ENCODE results near the gene CIAO3.
A peak's percentile ranks its signal among the peaks of the same experiment; 100 is the strongest.

The CIAO3 gene

DNA sequence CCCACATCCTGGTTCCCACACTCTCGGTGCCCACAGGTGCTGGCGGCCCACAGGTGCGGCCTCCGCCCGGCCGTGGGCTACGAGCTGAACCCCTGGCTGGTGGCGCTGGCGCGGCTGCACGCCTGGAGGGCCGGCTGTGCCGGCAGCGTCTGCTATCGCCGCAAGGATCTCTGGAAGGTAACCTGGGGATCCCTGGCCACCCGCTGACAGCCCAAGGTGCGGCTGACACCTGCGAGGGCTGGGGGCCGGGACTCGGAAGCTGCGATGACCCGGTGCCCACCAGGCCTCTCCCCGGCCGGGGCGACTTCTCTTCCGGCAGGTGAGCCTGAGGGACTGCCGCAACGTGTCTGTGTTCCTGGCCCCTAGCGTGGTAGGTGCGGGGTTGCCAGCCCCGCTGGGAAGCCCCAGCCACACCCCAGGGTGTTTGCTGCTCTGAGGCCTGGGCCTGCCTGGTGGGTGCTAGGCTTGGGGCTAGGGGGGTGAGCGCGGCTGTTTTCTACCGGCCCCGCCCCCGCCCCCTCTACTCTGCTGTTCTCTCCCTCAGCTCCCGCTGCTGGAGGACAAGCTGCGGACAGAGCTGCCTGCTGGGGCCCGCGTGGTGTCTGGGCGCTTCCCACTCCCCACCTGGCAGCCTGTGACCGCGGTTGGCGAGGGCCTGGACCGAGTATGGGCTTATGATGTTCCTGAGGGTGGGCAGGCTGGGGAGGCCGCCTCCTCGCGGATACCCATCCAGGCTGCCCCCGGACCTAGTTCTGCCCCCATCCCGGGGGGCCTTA lies 18.8 kb downstream of the CIAO3 start:
- no peak for DNase-seq

DNA sequence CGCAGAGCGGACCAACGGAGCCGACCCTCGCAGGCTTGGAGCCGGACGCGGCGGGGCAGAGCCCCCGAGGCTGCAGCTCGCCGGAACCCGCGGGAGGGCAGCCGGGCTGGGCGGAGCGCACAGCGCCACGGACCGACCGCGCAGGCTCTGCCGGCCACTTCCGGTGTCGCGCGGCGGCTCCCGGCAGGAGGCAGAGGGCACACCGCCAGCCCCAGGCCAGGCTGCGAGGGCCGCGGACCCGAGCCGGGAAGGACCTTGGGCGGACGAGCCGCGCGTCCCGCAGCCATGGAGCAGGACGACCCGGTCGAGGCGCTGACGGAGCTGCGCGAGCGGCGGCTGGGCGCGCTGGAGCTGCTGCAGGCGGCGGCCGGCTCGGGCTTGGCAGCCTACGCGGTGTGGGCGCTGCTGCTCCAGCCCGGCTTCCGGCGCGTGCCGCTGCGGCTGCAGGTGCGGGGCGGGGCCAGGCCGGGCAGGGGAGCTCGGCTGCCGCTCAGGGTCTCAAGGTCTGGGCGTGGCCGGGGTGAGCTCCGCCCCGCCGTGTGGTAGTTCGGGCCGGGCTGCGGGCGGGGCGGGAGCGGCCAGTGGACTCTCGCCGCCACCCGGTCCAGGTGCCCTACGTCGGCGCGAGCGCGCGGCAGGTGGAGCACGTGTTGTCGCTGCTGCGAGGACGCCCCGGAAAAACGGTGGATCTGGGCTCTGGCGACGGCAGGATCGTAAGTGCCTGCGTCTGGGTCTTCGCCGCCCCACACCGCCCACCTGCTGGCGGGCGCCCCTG lies 19.6 kb downstream of the CIAO3 start, which contains the start of gene ANTKMT:
TSS of gene ANTKMT (plus strand) at position 157 of the 775 bp plus-strand sequence. CDS start at position 286, 129 bp downstream.
- peak; percentile 95 for DNase-seq

DNA sequence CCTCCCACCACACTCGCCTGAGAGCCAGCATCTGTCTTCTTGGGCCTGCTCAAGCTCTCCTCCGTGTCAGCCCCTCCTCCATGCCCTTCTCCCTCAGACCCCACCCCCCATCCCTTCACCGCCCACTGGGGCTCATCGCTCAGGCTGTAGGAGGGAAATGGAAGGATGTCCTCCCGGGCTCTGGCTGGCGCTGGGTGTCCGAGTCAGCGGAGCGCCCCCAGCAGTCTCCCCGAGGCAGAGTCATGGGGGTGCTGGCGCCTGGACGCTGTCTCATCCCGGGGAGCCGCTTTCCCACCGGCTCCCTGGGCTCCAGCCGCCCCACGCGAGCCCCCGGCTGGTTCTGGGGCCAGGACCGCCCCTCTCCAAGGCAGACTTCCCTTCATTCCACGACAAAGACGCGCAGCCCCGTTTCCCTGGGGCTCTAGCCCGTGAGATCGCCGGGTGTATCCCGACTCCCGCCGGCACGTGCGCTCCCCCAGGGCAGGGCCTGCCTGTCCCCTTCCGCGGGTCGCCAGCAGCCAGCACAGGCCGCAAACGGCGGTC lies 20.3 kb downstream of the CIAO3 start:
- peak; percentile 84 for DNase-seq

DNA sequence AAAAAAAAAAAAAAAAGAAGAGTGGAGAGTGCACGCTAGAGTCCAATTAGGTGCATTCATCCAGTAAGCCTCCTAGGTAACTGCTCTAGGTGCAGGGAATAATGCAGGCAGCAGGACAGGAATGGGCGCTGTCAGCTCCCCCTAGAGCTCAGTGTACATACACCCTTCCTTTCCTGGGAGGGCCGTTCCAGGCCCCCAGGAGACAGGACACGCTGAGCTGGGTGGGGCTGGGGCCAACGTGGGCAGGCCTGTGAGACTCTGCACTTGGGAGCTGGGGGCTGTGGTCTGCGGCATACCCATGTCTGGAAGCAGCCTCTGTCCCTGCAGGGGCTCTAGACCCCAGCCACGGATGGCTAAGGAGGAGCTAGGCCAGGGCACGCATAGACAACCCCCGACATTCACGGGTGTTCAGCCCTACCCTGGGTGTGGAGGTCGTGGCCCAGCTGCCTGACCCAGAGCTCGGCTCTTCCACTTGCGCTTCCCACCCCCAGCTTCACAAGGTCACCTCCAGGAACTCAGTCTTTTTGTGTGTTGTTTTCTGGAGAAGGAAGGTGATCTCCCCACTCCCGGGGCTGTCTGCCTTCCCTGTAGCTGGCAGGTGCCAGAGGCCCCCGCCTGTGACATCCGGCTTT lies 20.9 kb downstream of the CIAO3 start:
- DNase-seq = peak; percentile 55

DNA sequence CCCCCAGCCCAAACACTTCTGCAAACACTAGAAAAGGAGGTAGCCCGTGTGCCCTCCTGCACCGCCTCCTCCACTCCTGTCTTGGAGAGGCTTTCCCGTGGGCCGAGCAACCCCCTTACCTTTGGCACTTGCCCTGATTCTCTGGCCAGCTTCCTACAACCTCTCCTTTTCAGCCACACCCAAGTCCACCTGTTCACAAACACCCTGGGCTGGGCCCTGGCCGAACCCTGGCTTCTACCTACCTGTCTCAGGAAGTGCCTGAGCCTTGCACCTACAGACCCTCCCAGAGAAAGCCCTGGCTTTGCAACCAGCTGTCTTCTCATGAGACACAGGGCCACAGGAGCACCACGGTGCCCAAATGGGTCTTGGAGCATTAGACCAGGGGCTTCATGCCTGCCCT lies 21.9 kb downstream of the CIAO3 start:
- DNase-seq = no peak

DNA sequence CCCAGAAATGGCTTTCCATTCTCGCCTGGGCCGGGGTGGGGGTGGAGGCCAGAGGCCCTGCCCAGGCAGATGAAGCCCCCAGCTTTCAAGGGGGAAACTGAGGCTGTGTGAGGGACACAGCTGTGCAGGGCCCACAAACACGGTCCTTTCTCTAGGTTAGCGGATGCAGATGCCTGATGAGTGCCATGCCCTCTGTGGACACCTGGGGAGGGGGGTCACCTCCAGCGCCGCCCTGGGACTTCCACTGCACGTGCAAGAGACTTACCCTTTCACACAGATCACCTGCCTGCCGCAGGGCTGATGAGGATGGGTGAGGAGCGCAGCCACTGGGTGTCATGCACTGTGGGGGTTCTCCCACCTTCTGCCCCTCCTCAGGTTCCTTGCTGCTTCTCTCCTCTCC lies 22.4 kb downstream of the CIAO3 start:
- no peak for DNase-seq

DNA sequence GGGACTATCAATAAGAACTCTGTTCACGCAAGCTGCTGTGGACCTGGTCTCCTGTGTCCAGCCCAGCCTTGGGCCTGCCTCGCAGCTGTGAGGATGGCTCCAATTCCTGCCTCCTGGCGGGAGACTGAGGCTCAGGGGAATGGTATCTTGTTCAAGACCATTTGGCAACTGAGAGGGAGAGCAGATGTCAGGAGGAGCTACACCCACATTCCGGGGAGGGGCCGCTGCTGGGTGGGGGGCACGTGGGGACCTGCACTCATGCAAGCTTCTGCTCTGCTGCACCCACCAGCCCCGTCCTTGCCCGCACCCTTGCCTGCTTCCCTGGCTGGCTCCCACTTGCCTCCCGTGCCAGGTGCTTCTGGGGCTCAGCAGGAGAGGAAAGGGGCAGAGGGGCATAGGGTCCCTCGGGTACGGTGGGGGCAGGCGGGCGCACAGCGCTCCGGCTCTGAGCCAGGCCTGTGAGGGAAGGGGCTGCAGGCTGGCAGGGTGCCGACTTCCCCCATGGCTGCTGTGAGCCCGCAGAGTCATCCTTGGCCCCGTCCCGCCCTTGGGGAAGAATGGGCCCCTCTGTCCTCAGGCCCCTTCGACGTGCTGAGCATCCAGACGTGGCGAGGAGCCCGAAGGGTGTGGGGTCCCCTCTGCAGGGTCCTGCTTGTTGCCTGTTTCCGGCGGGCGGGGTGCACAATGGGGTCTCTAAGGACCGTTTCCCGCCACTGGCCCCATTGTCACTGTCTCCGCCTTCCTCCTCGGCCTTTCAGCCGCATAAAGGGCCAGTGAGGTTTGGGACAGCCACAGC lies 23.1 kb downstream of the CIAO3 start:
- no peak for DNase-seq

DNA sequence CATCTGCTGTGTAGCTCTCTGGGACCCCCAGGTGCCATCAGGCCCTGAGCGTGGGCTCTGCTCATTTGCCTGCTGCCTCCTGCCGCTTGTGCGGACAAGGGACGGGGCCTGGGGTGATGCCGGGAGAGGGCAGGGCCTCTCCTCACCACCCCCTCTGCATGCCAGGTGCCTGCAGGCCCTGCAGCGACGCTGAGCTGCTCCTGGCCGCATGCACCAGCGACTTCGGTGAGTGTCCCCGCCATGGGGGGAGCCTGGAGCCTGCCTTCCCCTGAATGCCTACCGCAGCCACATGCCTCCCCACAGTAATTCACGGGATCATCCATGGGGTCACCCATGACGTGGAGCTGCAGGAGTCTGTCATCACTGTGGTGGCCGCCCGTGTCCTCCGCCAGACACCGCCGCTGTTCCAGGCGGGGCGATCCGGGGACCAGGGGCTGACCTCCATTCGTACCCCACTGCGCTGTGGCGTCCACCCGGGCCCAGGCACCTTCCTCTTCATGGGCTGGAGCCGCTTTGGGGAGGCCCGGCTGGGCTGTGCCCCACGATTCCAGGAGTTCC lies 23.9 kb downstream of the CIAO3 start:
- DNase-seq = no peak

DNA sequence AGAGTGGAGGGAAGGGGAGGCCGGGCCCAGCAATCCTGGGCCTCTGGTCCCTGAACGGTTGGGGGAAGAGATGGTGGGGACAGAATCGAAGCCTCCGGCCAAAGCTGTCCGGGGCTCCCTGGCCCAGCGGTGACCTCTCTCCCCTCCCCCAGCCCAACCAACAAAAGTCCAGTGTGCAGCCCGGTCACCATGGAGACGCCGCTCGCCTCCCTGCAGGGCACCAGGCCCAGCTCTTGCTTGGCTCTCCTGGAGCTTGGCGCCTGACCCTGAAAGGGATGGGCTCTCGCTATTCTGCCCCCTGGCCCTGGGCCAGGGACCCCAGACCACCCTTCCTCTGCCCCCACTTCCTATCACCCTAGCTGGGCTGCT lies 24.6 kb downstream of the CIAO3 start:
- no peak for DNase-seq

DNA sequence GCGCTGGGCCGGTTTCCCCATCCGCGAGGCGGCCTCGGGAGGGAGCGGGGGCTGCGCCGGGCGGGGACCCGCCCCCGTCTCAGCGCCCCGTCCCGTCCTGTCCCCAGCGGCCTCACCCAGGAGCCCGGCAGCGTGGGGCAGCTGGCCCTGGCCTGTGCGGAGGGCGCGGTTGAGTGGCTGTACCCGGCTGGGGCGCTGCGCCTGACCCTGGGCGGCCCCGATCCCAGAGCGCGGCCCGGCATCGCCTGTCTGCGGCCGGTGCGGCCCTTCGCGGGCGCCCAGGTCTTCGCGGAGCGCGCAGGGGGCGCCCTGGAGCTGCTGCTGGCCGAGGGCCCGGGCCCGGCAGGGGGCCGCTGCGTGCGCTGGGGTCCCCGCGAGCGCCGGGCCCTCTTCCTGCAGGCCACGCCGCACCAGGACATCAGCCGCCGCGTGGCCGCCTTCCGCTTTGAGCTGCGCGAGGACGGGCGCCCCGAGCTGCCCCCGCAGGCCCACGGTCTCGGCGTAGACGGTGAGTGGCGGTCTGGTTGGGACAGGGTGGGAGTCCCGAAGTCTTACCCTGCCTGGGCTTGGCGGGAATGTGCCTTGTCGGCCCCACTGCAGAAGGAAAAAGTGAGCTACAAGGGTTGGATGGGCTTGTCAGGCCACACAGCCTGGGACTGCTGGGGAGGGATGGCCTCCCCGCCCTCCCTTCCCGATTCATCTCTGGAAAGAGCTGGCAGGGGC lies 25.2 kb downstream of the CIAO3 start:
- DNase-seq = peak; percentile 52

DNA sequence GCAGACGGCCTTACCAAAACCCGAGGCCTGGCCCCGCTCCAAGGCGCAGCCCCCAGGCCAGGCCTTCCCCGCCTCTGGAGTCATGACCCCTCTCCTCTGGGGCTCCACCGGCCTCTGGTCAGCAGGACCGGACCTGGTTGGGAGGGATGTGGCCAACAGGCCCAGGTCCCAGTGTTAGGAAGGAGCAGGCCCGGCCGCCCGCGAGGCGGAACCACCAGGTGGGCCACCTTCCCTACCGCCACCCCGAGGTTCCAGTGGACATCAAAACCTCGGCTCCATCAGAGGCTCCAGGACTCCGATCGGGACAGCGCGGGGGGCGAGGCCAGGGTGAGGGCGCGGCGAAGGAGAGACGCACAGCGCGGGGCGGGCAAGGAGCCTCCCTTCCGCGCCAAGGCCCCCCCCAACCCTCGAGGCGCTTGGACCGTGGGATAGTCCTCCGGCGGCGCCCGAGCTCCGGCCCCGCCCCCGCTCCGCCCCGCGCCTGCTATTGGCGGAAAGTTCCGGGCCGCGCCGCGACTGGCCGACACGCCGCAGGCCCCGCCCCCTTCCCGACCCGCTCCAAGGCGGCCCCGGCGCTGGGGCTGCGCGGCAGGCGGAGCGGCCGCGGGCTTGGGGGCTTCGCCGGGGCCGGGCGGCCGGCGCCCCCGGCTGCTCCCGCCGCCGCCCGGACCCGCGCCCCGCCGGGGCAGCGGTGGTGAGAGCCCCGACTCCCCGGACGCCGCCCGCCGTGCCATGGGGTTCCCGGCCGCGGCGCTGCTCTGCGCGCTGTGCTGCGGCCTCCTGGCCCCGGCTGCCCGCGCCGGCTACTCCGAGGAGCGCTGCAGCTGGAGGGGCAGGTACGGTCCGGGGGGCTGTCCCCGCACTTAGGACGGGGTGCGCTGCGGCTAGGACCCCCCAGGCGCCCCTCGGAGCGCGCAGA lies 26.0 kb downstream of the CIAO3 start, which contains the start of gene METRN:
TSS of gene METRN (plus strand) at position 561 of the 919 bp plus-strand sequence. CDS start at position 733, 172 bp downstream.
- peak; percentile 95 for DNase-seq

DNA sequence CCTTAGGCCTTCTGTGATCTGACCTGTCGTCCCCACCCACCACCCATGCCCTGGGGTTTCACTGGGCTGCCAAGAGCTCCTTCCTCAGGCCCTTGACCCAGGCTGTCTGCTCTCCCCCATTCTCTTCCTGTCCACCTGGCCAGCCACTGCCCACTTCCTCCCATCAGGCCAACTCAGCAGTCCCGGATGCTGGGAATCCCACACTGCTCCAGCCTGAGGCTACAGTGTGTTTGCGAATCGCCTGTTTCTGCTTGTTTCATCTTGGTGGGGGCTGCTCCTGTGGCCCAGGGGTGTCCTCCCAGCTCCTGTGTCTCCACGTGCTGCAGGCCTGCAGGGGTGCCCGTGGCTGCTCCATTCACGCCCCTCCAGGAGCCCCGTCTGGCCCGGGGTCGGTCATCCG lies 26.7 kb downstream of the CIAO3 start:
- no peak for DNase-seq

DNA sequence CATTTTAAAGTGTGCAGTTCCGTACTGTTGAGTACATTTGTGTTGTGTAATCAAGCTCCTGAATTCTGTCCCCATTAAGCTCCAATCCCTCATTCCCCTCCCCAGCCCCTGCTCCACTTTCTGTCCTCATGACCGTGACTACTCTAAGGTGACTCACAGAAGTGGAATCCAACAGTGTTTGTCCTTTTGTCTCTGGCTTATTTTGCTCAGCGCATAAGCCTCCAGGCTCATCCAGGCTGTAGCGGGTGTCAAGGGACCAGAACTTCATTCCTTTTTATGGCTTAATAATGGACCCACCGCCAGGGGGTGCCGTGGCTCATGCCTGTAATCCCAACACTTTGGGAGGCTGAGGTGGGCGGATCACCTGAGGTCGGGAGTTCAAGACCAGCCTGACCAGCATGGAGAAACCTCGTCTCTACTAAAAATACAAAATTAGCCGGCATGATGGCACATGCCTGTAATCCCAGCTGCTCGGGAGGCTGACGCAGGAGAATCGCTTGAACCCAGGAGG lies 28.0 kb downstream of the CIAO3 start:
- peak; percentile 69 for DNase-seq

DNA sequence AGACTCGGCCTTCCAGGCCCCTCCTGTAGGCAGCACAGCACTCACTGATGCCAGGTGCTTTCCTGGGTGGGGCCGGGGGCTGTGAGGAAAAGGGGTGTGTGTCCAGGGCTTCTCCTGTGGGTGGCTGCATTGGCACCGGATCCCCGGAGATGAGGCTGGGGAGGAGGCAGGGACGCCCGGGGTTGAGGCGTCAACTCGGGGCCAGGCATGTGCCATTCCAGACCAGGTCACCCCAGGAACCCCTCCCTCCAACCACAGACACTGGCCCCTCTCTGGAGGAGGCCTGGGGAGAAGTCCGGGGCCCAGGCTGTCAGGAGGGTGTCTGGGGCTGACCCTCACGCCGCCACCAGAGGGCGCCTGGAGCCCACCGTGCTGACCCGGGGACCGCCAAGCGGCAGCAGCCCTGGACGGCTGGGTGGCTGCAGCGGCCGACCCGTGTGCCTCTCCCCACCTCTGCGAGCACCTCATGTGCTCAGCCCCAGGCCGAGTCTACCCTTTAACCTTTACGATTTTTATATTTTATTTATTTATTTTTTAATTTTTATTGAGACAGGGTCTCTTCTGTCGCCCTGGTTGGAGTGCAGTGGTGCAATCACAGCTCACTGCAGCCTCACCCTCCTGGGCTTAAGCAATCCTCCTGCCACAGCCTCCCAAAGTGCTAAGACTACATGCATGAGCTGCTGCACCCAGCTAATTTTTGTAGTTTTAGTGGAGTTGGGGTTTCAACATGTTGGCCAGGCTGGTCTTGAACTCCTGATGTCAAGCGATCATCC lies 29.1 kb downstream of the CIAO3 start:
- DNase-seq = peak; percentile 86

DNA sequence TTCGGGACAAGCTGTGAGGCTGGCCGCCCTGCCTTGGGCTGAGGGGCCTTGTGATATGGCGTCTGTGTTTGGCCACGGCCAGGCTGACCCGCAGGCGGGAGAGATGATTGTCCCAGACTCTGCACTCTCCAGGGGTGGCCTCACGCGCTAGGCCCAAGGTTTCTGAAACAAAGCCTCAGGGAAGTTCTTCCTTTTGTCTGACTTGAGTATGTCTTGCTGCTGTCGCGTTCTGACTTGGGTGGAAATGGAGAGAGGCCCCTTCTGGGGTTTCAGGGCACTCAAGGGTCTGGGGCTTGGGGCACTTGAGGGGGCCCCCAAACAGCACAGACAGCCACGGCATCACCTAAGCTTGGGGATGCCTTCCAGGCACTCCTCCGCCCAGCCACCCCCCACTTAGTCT lies 29.7 kb downstream of the CIAO3 start:
- no peak for DNase-seq

DNA sequence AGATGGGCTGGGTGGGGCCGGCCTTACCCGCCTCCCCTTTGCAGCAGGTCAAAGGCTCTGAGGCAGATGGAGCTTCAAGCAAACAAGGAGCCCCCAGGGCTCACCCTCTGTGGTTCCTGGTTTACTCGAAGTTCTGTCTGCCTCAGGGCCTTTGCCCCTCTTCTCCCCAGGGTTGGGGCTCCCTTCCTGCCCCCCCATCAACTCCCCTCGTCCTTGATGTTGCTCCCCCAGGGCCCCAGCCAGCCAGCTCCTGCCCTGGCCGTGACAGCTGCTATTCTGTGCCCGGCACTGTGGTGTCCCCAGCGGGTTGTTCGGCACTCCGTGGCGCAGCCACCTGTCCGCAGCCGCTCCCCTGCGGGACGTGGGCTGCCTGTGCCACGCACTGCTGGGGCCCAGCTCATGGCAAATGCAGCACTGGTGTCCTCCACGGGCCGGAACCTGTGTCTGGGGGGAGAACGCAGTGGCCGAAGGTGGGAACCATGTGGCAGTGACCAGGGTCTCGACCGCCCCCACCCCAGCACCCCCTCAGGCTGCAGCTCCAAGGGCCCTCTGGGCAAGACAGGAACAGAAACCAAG lies 30.2 kb downstream of the CIAO3 start:
- no peak for DNase-seq

DNA sequence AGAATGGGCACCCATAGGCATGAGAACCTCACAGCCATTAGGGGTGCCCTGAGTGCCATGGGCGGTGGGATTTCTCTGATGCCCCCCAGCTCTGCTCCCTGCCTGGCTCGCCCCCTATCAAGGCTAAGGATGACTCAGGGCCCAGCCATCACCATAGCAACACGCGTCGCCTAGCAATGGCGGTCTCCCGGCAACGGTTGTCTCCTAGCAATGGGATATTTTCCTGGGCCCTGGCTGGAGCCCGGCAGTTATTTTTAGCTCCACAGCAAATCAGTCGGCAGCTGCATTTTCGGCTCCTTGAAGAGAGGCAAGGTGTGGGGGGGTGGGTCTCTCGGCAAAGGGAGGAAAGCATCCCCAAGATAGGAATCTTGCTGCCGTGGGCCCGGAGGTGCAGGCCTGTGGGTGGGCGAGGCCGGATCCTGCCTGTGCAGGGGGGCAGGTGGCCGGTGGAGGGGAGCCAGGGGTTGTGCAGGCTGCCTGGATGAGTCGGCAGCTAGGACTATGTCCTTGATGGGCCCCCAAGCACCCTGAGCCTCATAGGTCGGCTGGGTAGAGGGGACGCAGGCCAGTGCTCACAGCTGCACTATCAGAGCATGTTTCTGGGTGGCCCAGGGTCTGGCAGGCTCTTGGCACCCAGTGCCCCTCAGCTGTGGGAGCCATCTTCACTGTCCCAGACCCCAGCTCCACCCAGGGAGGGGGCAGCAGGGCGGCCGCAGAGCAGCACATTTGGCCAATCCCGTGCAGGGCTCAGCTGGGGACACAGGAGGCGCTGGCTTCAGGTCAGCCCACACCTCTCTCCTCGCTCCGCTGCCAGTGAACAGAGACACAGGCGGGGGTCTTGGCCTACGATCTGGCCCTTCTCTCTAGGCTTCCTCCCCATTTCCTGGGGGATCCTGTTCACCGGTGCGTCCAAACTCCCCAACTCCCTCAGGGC lies 31.0 kb downstream of the CIAO3 start:
- DNase-seq = peak; percentile 70

DNA sequence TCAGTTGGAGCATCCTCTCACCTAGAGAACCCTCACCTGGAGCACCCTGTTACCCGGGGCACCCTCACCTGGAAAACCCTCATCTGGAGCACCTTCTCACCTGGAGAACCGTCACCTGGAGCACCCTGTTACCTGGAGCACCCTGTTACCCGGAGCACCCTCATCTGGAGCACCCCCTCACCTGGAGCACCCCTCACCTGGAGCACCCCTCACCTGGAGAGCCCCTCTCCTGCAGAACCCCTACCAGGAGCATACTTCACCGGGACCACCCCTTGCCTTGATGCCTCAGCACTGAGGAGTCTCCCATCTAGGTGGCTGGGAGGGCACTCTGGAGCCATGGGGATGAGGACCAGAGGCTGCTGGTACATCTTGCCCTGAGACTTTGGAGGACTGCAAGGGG lies 31.8 kb downstream of the CIAO3 start:
- no peak for DNase-seq

Data from hematopoietic multipotent progenitor cell treated with erythropoietin and hydrocortisone succinate and interleukin-3 and kit ligand, for 4 days (in vitro differentiated cells).